ENCODE data around the gene POLE4. TPM values are rescaled to one million over a fixed set of nuclear protein-coding genes. Genes with fewer than 3 reads are reported as not detected.

POLE4 gene
- total RNA-seq, 1 experiment from 2014 or later, result 34.4 TPM

DNA sequence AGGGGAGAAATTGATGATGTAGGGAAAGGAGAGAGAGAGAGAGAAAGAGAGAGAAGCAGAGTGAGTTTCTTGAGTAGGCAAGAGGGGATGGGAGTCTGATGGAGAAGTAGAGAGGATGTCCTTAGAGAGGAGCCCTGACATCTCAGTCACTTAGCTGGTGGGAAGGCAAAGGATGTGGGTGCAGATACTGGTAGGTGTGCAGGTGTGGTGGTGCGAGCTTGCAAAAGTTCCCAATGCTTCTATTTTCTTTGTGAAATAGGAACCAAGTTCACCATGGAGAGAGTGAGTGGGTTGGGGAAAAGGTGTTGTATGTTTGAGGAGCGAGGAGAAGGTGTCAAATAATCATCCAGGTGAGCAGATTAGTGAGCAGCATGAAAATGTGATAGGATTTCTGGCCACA is 26.5 kb upstream of the POLE4 start:
- no peaks in the 10 kb centered on the region for H3K4me1 ChIP-seq (ENCODE audit: insufficient read depth, low read length)
- H3K79me1 ChIP-seq (ENCODE audit: insufficient read depth, low read depth, low read length, poor library complexity, severe bottlenecking), result no peaks in the 10 kb centered on the region
- H4K5ac ChIP-seq (ENCODE audit: insufficient read length, low read depth, low read length), result no peak overlapping the region
- H3K9ac ChIP-seq (ENCODE audit: extremely low read depth, insufficient read length, low read length), result no peak overlapping the region
- no peaks in the 10 kb centered on the region; a peak in 1 of 4 replicates for H3K4me1 Mint-ChIP-seq
- no peak overlapping the region for H4K91ac ChIP-seq (ENCODE audit: insufficient read length, low read depth, low read length)
- H3K9me3 Mint-ChIP-seq, result no peaks in the 10 kb centered on the region
- no peaks in the 10 kb centered on the region for H3K9me3 ChIP-seq (ENCODE audit: control insufficient read depth, low read depth, low read length)
- TF ChIP-seq, protein P1, sequence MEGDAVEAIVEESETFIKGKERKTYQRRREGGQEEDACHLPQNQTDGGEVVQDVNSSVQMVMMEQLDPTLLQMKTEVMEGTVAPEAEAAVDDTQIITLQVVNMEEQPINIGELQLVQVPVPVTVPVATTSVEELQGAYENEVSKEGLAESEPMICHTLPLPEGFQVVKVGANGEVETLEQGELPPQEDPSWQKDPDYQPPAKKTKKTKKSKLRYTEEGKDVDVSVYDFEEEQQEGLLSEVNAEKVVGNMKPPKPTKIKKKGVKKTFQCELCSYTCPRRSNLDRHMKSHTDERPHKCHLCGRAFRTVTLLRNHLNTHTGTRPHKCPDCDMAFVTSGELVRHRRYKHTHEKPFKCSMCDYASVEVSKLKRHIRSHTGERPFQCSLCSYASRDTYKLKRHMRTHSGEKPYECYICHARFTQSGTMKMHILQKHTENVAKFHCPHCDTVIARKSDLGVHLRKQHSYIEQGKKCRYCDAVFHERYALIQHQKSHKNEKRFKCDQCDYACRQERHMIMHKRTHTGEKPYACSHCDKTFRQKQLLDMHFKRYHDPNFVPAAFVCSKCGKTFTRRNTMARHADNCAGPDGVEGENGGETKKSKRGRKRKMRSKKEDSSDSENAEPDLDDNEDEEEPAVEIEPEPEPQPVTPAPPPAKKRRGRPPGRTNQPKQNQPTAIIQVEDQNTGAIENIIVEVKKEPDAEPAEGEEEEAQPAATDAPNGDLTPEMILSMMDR (conservative IDR thresholded peaks at IDR 0.05), result no peak
- DNase-seq, result no peak
- no peak overlapping the region for H2BK5ac ChIP-seq (ENCODE audit: insufficient read length, low read length)
- H3K4ac ChIP-seq (ENCODE audit: low read depth, low read length), result no peak overlapping the region
- H2AFZ ChIP-seq (ENCODE audit: low read length), result no peak overlapping the region
- H3K27me3 Mint-ChIP-seq (ENCODE audit: low read depth), result peaks cover 7% of the 10 kb centered on the region; the same call in 1 of the 2 replicates
- no CpG with 5 or more reads among the region's 2 CpGs for WGBS (ENCODE audit: extremely low coverage, insufficient read length, low lambda C conversion rate)
- no peak overlapping the region for H3K4me3 Mint-ChIP-seq
- no peak overlapping the region for H4K8ac ChIP-seq (replicated peaks; ENCODE audit: insufficient read length, low read depth, low read length)
- H3K23ac ChIP-seq (ENCODE audit: insufficient read length, low read depth, low read length), result no peak overlapping the region
- H3K27me3 ChIP-seq (ENCODE audit: insufficient read depth, low read length), result no peaks in the 10 kb centered on the region
- no peak overlapping the region for H2BK12ac ChIP-seq (ENCODE audit: insufficient read length, low read depth, low read length)
- H3K56ac ChIP-seq (ENCODE audit: insufficient read length, low read depth, low read length), result no peak overlapping the region
- H4K20me1 ChIP-seq (ENCODE audit: control insufficient read depth, insufficient read depth, insufficient read length), result no peaks in the 10 kb centered on the region
- no peak overlapping the region for H3K14ac ChIP-seq (ENCODE audit: insufficient read depth, low read length)
- no peaks in the 10 kb centered on the region for H3K79me2 ChIP-seq (ENCODE audit: insufficient read depth, low read length)
- H3K27ac ChIP-seq (ENCODE audit: insufficient read length, low read depth, low read length), result no peak overlapping the region
- no peak overlapping the region for H2BK15ac ChIP-seq (ENCODE audit: low read depth, low read length)
- no peak overlapping the region; a peak in 1 of 7 replicates for H3K27ac Mint-ChIP-seq
- no peaks in the 10 kb centered on the region for H3K23me2 ChIP-seq (ENCODE audit: insufficient read length, low read depth, low read length, poor library complexity, severe bottlenecking)
- H2AK5ac ChIP-seq (ENCODE audit: insufficient read length, low read length), result no peak overlapping the region
- H2BK20ac ChIP-seq (ENCODE audit: low read depth, low read length, poor library complexity, severe bottlenecking), result no peak overlapping the region
- H3K18ac ChIP-seq (ENCODE audit: insufficient read length, low read depth, low read length), result no peak overlapping the region
- no peak overlapping the region for H3T11ph ChIP-seq (ENCODE audit: low read length)
- H3K36me3 Mint-ChIP-seq (ENCODE audit: insufficient read depth in 1 of 3, low read depth in 3 of 3), result no peaks in the 10 kb centered on the region; a peak in 1 of 7 replicates
- H3K4me2 ChIP-seq (ENCODE audit: insufficient read depth, insufficient read length, low read length), result no peak overlapping the region
- H2BK120ac ChIP-seq (ENCODE audit: low read depth, low read length, poor library complexity, severe bottlenecking), result no peak overlapping the region

Measured in H9 (cell line).